GM19238 (cell line): Measurements from ENCODE around the gene EPN2.

Experiments used
- DNase-seq: peaks from one replicate; pipeline ENCODE4 v3.0.0; 2011; ENCODE audit warnings: low spot score; ENCODE audit not compliant: insufficient read length

EPN2 gene

GRCh38 chr17:19310151-19310550 is 73.0 kb downstream of the EPN2 start:
- no peak for DNase-seq

GRCh38 chr17:19311016-19311415 is 73.8 kb downstream of the EPN2 start:
- DNase-seq = no peak

GRCh38 chr17:19311421-19312215 is 74.5 kb downstream of the EPN2 start:
- DNase-seq = no peak

GRCh38 chr17:19312406-19312805 is 75.2 kb downstream of the EPN2 start:
- DNase-seq = no peak

GRCh38 chr17:19313066-19313745 is 76.0 kb downstream of the EPN2 start:
- no peak for DNase-seq

- no peak for DNase-seq
Measured at GRCh38 chr17:19313746-19314651, 76.8 kb downstream of the EPN2 start.

GRCh38 chr17:19315104-19315503 is 77.9 kb downstream of the EPN2 start:
- no peak for DNase-seq

GRCh38 chr17:19316761-19317358 is 79.7 kb downstream of the EPN2 start:
- DNase-seq = no peak

GRCh38 chr17:19317359-19318095 is 80.4 kb downstream of the EPN2 start:
- DNase-seq = peak; percentile 37

- DNase-seq = no peak
Measured at GRCh38 chr17:19318611-19319010, 81.4 kb downstream of the EPN2 start.

GRCh38 chr17:19319771-19320505 is 82.8 kb downstream of the EPN2 start:
- DNase-seq = no peak

- DNase-seq = no peak
Measured at GRCh38 chr17:19320876-19321275, 83.7 kb downstream of the EPN2 start.

GRCh38 chr17:19321481-19322128 is 84.4 kb downstream of the EPN2 start:
- no peak for DNase-seq

GRCh38 chr17:19322129-19322505 is 85.0 kb downstream of the EPN2 start:
- no peak for DNase-seq

GRCh38 chr17:19322861-19323260 is 85.7 kb downstream of the EPN2 start:
- no peak for DNase-seq

- no peak for DNase-seq
Measured at GRCh38 chr17:19325542-19325941, 88.4 kb downstream of the EPN2 start.

GRCh38 chr17:19327031-19327783 is 90.0 kb downstream of the EPN2 start:
- DNase-seq = no peak

- no peak for DNase-seq
Measured at GRCh38 chr17:19328441-19329061, 91.4 kb downstream of the EPN2 start.
